Measurements from ENCODE around the gene CSAD.

DNA sequence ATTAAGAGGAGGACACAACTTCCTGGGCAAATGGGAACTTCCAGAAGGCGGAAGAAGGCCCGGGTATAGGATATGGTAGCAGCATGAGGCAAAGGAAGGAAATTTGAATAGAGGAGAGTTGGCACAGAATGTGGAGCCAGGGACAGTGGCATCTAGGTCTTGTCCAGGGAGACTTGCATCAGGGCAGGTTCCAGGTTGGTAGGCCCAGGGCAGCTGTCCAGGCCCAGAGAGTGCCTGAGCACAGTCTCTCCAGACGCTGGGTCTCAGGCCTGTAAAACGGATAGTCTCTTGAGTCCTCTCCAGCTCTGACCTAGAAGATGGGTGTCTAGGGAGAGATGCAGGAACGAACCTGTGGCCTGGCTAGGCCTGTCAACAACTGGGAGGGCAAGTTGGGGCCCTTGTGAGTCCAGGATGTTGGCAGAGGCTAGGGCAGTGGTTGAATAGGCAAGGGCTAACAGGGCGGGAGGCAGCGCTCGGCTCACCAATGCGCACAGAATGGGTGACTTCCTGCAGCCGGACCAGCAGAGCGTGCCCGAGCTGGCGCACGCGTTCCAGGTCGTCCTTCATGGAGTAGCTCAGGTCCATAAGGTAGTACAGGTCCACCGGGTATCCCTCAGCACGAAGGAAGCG lies 16.4 kb upstream of the CSAD start:
- no peak for TF ChIP-seq CTCF (IDR thresholded peaks at IDR 0.05)
- TF ChIP-seq MAX (CRISPR knock-in tag; IDR thresholded peaks at IDR 0.05) = no peak
- no peak for TF ChIP-seq GRHL2 (CRISPR knock-in tag; IDR thresholded peaks at IDR 0.05; ENCODE audit: insufficient replicate concordance, severe bottlenecking)
- TF ChIP-seq, protein P1, sequence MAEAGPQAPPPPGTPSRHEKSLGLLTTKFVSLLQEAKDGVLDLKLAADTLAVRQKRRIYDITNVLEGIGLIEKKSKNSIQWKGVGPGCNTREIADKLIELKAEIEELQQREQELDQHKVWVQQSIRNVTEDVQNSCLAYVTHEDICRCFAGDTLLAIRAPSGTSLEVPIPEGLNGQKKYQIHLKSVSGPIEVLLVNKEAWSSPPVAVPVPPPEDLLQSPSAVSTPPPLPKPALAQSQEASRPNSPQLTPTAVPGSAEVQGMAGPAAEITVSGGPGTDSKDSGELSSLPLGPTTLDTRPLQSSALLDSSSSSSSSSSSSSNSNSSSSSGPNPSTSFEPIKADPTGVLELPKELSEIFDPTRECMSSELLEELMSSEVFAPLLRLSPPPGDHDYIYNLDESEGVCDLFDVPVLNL (CRISPR knock-in tag; IDR thresholded peaks at IDR 0.05; ENCODE audit: borderline replicate concordance, low read depth) = no peak
- no peak for TF ChIP-seq SP1 (CRISPR knock-in tag; conservative IDR thresholded peaks at IDR 0.05)
- no peak for TF ChIP-seq ATF3 (CRISPR knock-in tag; conservative IDR thresholded peaks at IDR 0.05)
- TF ChIP-seq TCF7 (CRISPR knock-in tag; IDR thresholded peaks at IDR 0.05; ENCODE audit: low read depth) = no peak
- no peak for TF ChIP-seq ZBTB43 (CRISPR knock-in tag; IDR thresholded peaks at IDR 0.05)
- TF ChIP-seq TP53 (CRISPR knock-in tag; IDR thresholded peaks at IDR 0.05) = no peak
- TF ChIP-seq HMGA2 (CRISPR knock-in tag; IDR thresholded peaks at IDR 0.05) = no peak
- TF ChIP-seq, protein P2, sequence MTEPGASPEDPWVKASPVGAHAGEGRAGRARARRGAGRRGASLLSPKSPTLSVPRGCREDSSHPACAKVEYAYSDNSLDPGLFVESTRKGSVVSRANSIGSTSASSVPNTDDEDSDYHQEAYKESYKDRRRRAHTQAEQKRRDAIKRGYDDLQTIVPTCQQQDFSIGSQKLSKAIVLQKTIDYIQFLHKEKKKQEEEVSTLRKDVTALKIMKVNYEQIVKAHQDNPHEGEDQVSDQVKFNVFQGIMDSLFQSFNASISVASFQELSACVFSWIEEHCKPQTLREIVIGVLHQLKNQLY (CRISPR knock-in tag; IDR thresholded peaks at IDR 0.05) = no peak
- no peak for TF ChIP-seq JUN (CRISPR knock-in tag; IDR thresholded peaks at IDR 0.05)

Measured in WTC11 (cell line).